K562 treated with DMSO at 1 percent for 12 hours (cell line): ENCODE data around the gene UGT1A5. TPM values are rescaled to one million over a fixed set of nuclear protein-coding genes. Genes with fewer than 3 reads are reported as not detected.

Experiments used
- total RNA-seq: library from RNA; unstranded; fragments of 300-600 nt; gene quantifications from 2 replicates; pipeline ENCODE4 v1.2.3, GENCODE V29; 2022; ENCODE audit not compliant: insufficient read depth

UGT1A5 gene
- total RNA-seq: not detected in 2 replicates

DNA sequence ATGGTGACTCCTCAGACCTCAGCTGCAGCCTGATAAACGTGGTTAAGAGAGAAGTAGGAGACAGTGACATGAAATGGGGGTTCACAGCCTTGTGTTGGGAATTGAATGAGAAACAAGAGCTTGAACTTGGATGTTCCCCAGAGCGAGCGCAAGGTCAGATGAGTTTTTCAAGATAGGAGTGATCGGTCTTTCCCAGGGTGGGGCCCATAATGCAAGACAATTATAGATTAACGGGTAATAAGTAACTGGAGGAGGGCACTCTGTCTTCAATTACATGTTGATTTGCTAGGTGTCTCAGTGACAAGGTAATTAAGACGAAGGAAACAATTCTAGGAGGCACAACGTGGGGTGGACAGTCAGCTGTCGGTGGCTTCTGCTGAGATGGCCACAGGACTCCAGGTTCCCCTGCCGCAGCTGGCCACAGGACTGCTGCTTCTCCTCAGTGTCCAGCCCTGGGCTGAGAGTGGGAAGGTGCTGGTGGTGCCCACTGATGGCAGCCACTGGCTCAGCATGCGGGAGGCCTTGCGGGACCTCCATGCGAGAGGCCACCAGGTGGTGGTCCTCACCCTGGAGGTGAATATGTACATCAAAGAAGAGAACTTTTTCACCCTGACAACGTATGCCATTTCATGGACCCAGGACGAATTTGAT is at the start of gene UGT1A5:
Gene UGT1A5 (plus strand): TSS at position 297 of the 651 bp plus-strand sequence. CDS start 85 bp downstream, at position 382.

DNA sequence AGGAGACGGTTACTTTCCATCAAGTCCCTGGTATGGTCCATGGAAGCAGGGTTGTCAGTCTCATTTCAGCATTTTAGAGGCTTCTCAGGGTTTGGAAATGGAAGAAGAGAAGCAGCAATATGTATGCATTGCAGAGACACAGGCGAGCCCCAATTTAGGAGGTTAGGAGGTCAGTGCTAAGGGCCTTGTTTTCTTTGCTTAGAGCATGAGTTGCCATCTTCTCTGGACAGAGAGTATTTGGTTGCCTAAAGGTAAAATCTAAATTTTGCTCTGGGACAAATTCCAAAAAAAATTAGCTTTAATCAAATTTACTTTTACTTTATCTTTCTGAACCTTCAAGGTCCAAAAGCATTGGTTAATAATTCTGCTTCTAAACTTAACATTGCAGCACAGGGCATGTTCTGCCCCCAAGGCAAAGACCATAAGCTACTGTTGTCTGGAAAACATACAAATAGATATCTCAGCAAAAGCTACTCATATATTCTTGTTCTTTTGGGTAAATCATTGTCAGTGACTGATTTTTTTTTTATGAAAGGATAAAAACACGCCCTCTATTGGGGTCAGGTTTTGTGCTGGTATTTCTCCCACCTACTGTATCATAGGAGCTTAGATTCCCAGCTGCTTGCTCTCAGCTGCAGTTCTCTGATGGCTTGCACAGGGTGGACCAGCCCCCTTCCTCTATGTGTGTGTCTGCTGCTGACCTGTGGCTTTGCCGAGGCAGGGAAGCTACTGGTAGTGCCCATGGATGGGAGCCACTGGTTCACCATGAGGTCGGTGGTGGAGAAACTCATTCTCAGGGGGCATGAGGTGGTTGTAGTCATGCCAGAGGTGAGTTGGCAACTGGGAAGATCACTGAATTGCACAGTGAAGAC is 41.2 kb upstream of the UGT1A5 start, which contains the start of gene UGT1A9:
Gene UGT1A9 (plus strand): TSS at position 609 of the 872 bp plus-strand sequence. CDS start 37 bp downstream, at position 646.

DNA sequence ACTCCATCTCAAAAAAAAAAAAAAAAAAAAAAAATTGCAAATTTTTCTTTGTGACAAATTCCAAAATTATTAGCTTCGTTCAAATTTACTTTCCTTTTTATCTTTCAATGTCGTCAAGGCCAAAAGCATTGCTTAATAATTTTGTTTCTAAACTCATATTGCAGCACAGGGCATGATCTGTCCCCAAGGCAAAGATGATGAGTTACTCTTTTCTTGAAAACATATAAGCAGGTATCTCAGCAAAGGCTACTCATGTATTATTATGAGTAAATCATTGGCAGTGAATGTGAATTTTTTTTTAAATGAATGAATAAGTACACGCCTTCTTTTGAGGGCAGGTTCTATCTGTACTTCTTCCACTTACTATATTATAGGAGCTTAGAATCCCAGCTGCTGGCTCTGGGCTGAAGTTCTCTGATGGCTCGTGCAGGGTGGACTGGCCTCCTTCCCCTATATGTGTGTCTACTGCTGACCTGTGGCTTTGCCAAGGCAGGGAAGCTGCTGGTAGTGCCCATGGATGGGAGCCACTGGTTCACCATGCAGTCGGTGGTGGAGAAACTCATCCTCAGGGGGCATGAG is 31.1 kb upstream of the UGT1A5 start, which contains the start of gene UGT1A7:
Gene UGT1A7 (plus strand): TSS at position 381 of the 579 bp plus-strand sequence. CDS start 37 bp downstream, at position 418.

GRCh38 chr2:233692648-233693047 is 20.1 kb upstream of the UGT1A5 start, which contains the start of gene UGT1A6:
TSS of gene UGT1A6 (plus strand) at chr2:233692890. CDS start at chr2:233693005, 115 bp downstream.

GRCh38 chr2:233718552-233718951 is 5.8 kb downstream of the UGT1A5 start, which contains the start of gene UGT1A4:
TSS of gene UGT1A4 (plus strand) at chr2:233718736. CDS start at chr2:233718821, 85 bp downstream.

DNA sequence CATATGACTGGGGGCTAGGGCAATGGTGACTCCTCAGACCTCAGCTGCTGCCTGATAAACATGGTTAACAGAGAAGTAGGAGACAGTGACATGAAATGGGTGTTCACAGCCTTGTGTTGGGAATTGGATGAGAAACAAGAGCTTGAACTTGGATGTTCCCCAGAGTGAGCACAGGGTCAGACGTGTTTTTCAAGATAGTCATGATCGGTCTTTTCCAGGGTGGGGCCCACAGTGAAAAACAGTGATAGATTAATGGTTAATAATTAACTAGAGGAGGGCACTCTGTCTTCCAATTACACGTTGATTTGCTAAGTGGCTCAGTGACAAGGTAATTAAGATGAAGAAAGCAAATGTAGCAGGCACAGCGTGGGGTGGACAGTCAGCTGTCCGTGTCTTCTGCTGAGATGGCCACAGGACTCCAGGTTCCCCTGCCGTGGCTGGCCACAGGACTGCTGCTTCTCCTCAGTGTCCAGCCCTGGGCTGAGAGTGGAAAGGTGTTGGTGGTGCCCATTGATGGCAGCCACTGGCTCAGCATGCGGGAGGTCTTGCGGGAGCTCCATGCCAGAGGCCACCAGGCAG is 16.1 kb downstream of the UGT1A5 start, which contains the start of gene UGT1A3:
Gene UGT1A3 (plus strand): TSS at position 320 of the 579 bp plus-strand sequence. CDS start 85 bp downstream, at position 405.

DNA sequence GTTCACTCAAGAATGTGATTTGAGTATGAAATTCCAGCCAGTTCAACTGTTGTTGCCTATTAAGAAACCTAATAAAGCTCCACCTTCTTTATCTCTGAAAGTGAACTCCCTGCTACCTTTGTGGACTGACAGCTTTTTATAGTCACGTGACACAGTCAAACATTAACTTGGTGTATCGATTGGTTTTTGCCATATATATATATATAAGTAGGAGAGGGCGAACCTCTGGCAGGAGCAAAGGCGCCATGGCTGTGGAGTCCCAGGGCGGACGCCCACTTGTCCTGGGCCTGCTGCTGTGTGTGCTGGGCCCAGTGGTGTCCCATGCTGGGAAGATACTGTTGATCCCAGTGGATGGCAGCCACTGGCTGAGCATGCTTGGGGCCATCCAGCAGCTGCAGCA is 47.3 kb downstream of the UGT1A5 start, which contains the start of gene UGT1A1:
Gene UGT1A1 (plus strand): TSS at position 228 of the 400 bp plus-strand sequence. CDS start 18 bp downstream, at position 246.

GRCh38 chr2:233778030-233778429 is 65.3 kb downstream of the UGT1A5 start, which contains the start of gene MROH2A:
TSS of gene MROH2A (plus strand) at chr2:233778330. CDS start at chr2:233779359, 1,029 bp downstream.

Other genes with a start within 250 kb of the UGT1A5 start
- 8.2 and 13.2 TPM in 2 replicates for gene USP40, start 146.1 kb upstream of the UGT1A5 start, total RNA-seq
- not detected in 2 replicates for gene UGT1A8, start 95.3 kb upstream of the UGT1A5 start, total RNA-seq
- gene UGT1A10, start 76.5 kb upstream of the UGT1A5 start, total RNA-seq: not detected in 2 replicates
- gene UGT1A9, start 41.0 kb upstream of the UGT1A5 start, total RNA-seq: not detected in 2 replicates
- not detected in 2 replicates for gene UGT1A7, start 31.0 kb upstream of the UGT1A5 start, total RNA-seq
- not detected in 2 replicates for gene UGT1A6, start 20.0 kb upstream of the UGT1A5 start, total RNA-seq
- not detected in 2 replicates for gene UGT1A4, start 5.8 kb downstream of the UGT1A5 start, total RNA-seq
- not detected in 2 replicates for gene UGT1A3, start 16.1 kb downstream of the UGT1A5 start, total RNA-seq
- gene UGT1A1, start 47.4 kb downstream of the UGT1A5 start, total RNA-seq: not detected in 2 replicates
- not detected in 2 replicates for gene MROH2A, start 65.4 kb downstream of the UGT1A5 start, total RNA-seq
- 13.3 and 29.6 TPM in 2 replicates for gene HJURP, start 141.6 kb downstream of the UGT1A5 start, total RNA-seq
- gene TRPM8, start 204.5 kb downstream of the UGT1A5 start, total RNA-seq: not detected in 2 replicates